HG03060 (cell line): ENCODE measurements around the gene NFIA.

Experiments
- ATAC-seq: cut with Tn5 transposase; IDR thresholded peaks from one replicate; pipeline ENCODE4 v1.9.1; 2021; ENCODE audit warnings: low read depth, moderate number of reproducible peaks; ENCODE audit not compliant: unreplicated experiment

NFIA gene

DNA sequence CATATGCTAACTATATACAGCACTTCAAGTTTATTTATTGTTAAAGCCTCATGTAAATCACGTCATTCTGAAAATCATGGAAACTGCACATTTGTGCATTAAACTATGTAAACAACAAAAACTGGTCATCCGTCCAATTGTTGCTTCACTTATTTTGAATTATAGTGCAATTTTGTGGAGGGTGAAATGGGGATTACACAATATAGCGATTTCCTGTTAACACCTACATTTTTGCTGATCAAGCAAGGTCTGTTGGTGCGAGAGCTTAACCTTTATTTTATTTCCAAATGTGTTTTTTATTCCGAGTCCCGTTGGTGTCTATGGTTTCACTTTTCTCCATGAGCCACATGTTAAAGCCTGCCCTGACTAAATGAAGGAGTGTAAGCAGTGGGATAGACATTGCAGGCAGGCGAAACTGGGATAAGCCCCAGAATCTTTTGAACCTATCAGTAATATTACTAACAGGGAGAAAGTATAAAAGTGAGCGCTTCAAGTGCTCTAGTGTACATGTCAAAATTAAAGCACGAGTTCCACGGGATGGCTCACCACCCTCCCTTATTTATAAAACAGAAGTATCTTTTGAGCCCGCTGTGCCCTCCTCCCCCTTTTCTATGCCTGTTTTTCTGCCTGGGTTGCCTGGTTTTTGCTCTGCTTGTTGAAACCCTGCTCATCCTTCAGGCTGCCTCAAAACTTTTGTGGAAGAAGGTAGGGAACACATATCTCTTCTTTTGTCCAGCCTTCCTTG is 120.7 kb downstream of the NFIA start:
- ATAC-seq, result no peak

DNA sequence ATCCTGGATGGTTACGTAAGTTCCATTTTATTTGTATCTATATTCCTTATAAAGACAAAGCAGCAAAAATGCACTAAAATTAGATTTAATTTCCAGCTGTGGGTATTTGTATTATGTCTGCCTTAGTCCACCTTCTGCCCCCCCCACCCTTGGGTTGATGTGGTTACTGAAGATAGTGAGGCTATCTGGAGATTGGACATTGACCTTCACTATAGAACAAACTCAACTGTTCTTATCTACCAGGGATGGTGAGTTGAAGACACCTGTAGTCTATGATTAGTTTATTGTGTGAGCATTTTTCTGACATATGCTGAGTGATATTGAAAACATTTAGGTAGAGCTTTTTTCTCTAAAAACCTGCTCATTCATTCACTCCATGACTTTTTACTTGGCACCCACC is 122.2 kb downstream of the NFIA start:
- ATAC-seq, result no peak

DNA sequence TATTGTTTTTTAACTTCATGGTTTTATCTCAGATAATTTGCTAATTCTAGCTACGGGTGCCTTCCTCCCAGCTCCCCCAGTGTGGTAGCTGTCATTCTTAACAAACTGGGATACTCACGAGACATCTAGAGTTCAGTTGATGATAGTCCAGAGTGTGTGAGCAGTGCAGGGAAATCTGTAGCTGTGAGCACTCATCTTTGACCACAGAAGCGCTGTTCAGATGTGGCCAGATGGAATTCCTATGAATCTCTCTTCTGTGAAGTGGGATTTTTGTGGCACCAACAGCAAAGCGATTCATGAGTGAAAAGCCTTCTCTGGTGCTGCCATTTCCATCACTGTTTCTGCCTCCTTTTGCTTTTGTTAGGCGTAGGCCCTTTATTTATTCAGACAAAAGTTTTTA is 125.1 kb downstream of the NFIA start:
- no peak for ATAC-seq

DNA sequence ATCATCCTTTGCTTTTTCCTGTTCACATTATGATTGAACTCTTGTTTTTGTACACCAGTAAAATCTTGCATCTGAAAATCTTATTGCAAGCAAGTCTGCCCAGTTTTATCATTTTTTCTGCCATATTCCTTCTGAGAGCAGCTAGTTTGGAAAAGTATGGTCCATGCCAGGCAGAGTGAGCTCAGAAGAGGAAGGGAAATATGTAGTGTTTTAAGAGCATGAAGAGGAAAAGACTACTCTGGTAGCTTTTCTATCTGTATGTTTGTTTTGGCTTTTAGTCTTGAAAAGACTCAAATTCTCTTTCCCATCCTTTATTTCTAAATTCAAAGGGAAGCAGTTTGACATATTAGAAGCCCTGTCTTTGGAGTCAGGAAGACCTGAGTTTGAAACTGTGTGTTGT is 125.8 kb downstream of the NFIA start:
- no peak for ATAC-seq

- no peak for ATAC-seq
Measured at GRCh38 chr1:61208831-61209230, 126.5 kb downstream of the NFIA start.

GRCh38 chr1:61210435-61211154 is 128.2 kb downstream of the NFIA start:
- no peak for ATAC-seq

DNA sequence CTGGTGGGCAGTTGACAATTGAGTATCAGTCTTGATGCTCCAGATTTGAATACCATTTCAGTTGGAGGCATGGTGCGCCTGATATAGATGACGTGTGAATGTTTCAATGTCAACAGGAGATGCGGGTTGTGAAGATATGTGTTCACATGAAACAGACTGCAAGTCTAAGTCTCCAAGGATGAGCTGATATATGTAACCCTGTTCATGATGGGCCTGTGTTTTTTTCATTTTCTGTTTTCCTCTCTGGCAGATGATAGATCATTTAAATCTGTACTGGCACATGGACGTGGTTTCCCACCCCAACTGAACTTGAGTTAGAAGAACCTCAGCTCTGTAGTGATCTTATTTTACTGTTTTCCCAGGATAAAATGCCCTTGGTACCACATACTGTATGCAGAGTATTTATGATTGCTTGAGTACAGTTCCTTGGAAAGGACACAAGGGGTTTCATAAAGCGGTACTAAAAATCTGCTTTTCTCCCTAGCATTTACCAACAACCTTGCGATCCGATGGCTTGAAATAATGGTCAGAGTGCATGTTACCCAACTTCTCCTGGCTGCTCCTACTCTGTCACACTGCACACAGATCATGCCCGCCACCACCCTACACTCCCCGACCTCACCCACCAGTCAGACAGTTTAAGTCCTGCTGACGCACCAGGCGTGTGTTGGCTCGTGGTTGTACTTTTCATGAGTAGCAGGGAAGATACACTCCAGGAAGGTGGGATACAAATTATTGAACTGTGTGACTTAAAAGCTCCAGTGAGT is 131.1 kb downstream of the NFIA start:
- ATAC-seq, result no peak

GRCh38 chr1:61215119-61215518 is 132.8 kb downstream of the NFIA start:
- ATAC-seq, result no peak

DNA sequence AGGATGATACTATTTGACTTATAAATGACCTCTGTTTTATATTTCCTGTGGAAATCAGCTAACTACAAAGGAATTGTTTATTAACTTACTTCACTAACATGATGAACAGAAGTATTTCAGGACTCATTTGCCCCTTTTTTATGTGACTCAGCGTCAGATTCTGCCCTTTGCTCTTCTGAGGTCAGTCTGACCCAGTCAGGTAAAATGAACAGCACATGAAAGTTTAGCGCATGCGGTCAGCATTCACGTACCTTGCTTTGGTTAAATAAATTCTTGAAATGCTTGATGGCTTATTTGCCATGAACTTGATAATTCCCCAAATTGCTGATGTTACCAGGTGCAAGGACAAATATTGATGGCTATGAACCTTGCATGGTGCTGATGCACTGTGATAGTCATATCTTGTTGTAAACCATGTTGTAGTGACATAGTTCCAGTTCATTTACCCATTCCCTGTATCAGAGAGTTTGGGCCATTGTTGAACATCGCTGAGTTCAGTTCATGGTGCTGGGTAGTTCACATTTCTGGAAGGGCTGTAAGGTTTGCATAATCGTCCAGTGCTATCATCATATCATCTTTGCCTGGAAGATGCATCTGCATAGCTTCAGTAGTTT is 133.4 kb downstream of the NFIA start:
- ATAC-seq, result no peak

DNA sequence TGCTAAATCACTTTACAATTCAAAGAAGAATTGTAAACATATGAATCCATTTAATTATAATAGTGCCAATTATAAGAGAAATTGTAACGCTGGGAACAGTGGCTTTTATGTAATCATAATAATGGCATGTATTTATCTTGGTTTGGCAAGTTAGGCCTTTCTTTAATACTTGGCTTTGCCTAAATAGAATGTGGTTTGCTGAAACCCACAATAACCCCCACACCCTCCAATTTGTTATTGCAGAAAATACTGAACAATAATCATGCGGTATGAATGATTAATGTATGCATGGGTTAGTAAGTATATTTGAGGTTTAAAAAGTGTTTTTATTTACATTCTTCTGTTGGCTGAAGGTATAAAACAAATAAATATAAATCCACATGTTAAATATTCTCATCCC is 138.2 kb downstream of the NFIA start:
- ATAC-seq, result no peak

DNA sequence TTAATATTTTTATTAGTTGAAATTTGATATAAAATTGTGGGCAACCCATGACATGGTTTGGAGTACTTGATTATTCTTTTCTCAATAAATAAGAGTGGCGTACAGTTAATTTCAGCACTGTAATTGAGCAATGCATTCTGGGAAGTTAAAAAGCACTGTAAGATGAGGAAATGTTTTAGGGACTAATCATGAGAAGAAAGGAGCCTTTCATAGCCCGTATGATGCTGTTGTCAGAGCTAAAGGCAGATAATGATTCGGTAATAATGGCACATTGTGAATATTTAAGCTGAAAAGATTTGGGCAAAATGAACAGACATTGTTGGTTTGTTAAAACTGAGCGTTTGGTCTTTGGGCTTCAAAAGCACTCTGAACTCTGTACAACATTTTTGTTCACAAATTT is 139.3 kb downstream of the NFIA start:
- no peak for ATAC-seq

DNA sequence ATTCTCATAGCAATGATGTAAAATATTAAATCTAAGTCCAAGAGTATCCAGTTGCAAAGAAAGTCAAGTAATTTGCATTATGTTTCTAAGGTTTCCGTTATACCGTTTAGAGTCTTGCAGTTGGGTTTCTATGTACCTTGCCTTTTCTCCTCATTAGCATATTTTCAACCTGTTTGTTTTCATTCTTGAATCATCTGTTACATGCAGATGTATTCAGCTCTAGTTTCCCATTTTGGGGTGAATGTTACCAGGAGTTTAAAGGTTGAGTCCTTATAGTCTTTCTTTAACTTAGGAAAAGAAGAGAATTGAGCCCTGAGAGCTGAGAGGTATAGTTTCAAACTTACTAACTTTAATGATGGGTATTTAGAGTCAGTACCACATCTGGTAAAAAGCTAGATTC is 139.9 kb downstream of the NFIA start:
- no peak for ATAC-seq

DNA sequence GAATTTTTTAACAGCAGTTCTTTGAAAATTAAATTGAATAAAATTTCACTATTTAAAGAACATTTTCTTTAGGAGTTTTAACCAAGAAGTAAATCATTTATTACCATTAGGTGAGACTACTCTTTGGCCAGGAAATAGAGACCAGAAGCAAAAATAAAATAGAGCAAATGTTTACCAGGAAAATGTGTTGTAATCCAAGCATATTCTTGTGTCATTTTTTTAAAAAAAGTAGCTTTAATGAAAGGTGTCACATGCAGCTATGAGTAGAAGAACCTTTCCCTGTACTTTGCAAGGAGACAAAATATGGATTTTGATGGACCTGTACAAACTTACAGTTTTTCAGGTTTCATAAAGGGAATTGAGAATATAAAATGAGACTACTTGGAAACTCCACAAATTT is 140.8 kb downstream of the NFIA start:
- no peak for ATAC-seq

GRCh38 chr1:61224609-61225008 is 142.2 kb downstream of the NFIA start:
- no peak for ATAC-seq

DNA sequence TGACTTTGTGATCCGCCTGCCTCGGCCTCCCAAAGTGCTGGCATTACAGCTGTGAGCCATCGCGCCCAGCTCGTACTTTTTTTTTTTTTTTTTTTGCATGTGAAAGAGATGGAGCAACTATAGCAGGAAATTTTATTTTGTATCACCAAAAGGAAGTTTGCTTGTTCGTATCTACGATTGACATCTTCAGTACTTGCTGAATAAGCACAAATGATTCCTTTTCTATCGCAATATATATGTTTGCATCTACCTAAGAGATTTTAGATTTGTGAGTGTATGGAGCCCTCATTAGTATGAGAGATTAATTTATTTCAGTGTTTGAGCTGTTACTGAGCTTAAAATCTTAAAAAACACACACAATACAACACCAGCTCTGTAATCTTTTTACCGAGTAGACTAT is 143.1 kb downstream of the NFIA start:
- no peak for ATAC-seq

GRCh38 chr1:61226791-61227567 is 144.6 kb downstream of the NFIA start:
- ATAC-seq, result no peak

- no peak for ATAC-seq
Measured at GRCh38 chr1:61227857-61228550, 145.6 kb downstream of the NFIA start.

DNA sequence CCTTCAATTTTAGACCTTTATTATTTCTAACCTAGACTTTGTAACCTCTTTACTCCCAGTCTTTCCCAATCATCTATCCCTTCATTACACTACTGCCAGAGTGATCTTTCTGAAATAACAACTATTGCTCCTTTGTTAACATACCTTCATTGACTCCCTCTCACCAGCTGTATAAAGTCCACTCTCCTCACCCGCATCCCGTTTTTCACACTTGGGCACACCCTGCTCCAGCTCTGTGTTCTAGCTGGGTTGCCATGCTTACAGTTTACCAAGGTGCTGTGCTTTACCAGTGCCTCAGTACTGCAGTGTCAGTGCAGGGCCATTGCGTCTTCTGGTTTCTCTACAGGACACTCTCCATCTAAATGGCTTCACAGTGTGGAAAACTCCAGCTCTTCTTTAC is 148.2 kb downstream of the NFIA start:
- no peak for ATAC-seq

DNA sequence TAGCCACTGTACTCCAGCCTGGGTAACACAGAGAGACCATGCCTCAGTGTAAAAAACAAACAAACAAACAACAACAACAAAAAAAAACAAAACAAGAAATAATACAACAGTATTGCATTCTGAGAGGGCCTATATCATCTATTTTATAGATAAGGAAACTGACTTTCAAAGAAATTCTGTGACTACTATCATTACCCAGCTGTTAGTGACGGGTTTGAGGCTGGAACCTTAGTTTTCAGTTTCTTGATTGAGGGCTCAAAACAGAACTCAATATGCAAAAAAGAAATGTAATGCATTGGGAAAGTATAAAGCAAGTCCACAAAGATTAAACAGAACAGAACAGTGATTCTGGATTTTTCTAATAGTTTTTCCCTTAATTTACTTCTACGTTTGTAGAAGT is 149.4 kb downstream of the NFIA start:
- no peak for ATAC-seq
